Heart left ventricle (tissue), 16 donors: ENCODE measurements around the gene TRUB1. TPM values are rescaled to one million over a fixed set of nuclear protein-coding genes. Genes with fewer than 3 reads are reported as not detected.

Experiments used
- ATAC-seq, 4 donors: fragments of 200-7000 bp; cut with Tn5 transposase; one replicate each; pipeline ENCODE4 v1.9.1; 2020 to 2022; ENCODE audit warnings: moderate library complexity in 4 of 4, mild to moderate bottlenecking in 3 of 4, moderate number of reproducible peaks in 1 of 4
- DNase-seq, 5 donors: peaks; one replicate each; pipeline ENCODE4 v3.0.0-alpha.2; 2020
- H3K27ac ChIP-seq, 12 donors: fragments of 200-600 bp; sonication (generic) in 4 of 12; one replicate each; pipeline versions ENCODE4 v1.5.0 to v1.8.0; 2016 to 2022; ENCODE audit warnings: mild to moderate bottlenecking in 2 of 12
- H3K27me3 ChIP-seq, 9 donors: fragments of 200-600 bp; sonication (generic) in 2 of 9; one replicate each; pipeline versions ENCODE4 v1.5.1 to v1.8.0; 2016 to 2022; ENCODE audit warnings: mild to moderate bottlenecking in 3 of 9
- H3K36me3 ChIP-seq, 9 donors: fragments of 200-600 bp; sonication (generic) in 2 of 9; one replicate each; pipeline versions ENCODE4 v1.5.0 to v1.8.0; 2018 to 2022; ENCODE audit warnings: mild to moderate bottlenecking in 2 of 9
- H3K4me1 ChIP-seq, 12 donors: fragments of 200-600 bp; sonication (generic) in 4 of 12; one replicate each; pipeline versions ENCODE4 v1.5.0 to v1.8.0; 2016 to 2022; ENCODE audit warnings: mild to moderate bottlenecking in 3 of 12
- H3K4me3 ChIP-seq, 12 donors: fragments of 200-600 bp; sonication (generic) in 4 of 12; one replicate each; pipeline versions ENCODE4 v1.5.0 to v1.8.0; 2017 to 2022; ENCODE audit warnings: mild to moderate bottlenecking in 9 of 12, moderate library complexity in 4 of 12
- H3K9me3 ChIP-seq, 12 donors: fragments of 200-600 bp; sonication (generic) in 4 of 12; one replicate each; pipeline versions ENCODE4 v1.5.0 to v1.8.0; 2016 to 2022; ENCODE audit warnings: mild to moderate bottlenecking in 1 of 12
- CTCF ChIP-seq, 12 donors: fragments of 200-600 bp; sonication (generic) in 4 of 12; IDR thresholded peaks; one replicate each; pipeline versions ENCODE4 v1.5.0 to v1.8.0; 2018 to 2022; ENCODE audit warnings: antibody characterized with exemption in 12 of 12, mild to moderate bottlenecking in 5 of 12
- WGBS, 4 donors: extraction: QIAGEN DNeasy Blood & Tissue Kit in 2 of 4; methylation state at CpG; one replicate each; pipeline versions ENCODE4 v1.1.5 to v1.1.7; 2013 to 2018; 5-methylcytosine and 5-hydroxymethylcytosine counted together
- intact Hi-C, 10 donors: fragments of 100-400 bp; cut with DNase I; formaldehyde crosslinking; loops; one replicate each; pipeline versions ENCODE4 v1.11.1 to v1.14.2; 2022
- polyA plus RNA-seq, 2 donors: library from polyadenylated mRNA; stranded (reverse); fragments of 200-250 nt; gene quantifications; one replicate each; pipeline ENCODE4 v1.2.3, GENCODE V29; 2013
- total RNA-seq, 9 donors: library from RNA; depleted of rRNA in 2 of 9; stranded (reverse); fragments of >200 nt in 2 of 9; fragmentation: NEBNext Ultra II Directional in 3 of 9; extraction: Animal tissue kit (Norgen Biotek cat#: 25700) in 3 of 9; gene quantifications; one replicate each; pipeline versions ENCODE4 v1.1.0 to v1.2.4, GENCODE V29; 2016 to 2023
- donor health status: ischemic (EF 13 %, LVEDD 7.1; RV severe dilation, severe dysfunction).
- donor health status: healthy with polysubstance abuse.
- donor health status: DM: no; HTN: yes; CAD: no.
- donor health status: DM: no; HTN: no; CAD: no.
- donor health status: ischemic (EF 25% LVEDD 6.9; RV normal size, moderate dysfunction).
- donor health status: ischemic (EF 25% LVEDD 5.7; RV mildly dilated, moderate dysfunction).
- donor health status: healthy.
- donor health status: DM: yes; HTN: yes; CAD: no.
- donor health status: ischemic (EF 35%, LVEDD 5.7; RV mildly dilated, moderate dysfunction).
- donor health status: nonischemic (EF 11% LVEDD 7.7; RV severe dilation, severe dysfunction).
- donor health status: DM: yes; HTN: yes; CAD: no.
- donor health status: PGD.
- donor health status: ischemic (EF 29% LVEDD 5.4; RV normal size, mild dysfunction).
- donor health status: nonischemic (EF 23%, LVEDD 6.1; RV moderate dilation, normal function).

Gene TRUB1
- total and polyA plus RNA-seq, 11 donors = 4.9 to 31.7 (median 16.1) TPM

- TF ChIP-seq CTCF (IDR thresholded peaks at IDR 0.05) = no peak
- intact Hi-C loops = no loop called here
- WGBS, 4 donors = 87 to 91% (median 89%) methylated on average over 7 of the region's 7 CpGs
These were observed 88.7 kb downstream of the TRUB1 start for GRCh38 chr10:115026746-115027140.

More at GRCh38 chr10:115026746-115027140, 88.7 kb downstream of the TRUB1 start:
- Histone ChIP-seq H3K4me3 (no peak overlapping the region), H3K36me3 (no peaks in the 10 kb centered on the region), H3K27me3 (no peaks in the 10 kb centered on the region), H3K27ac (no peak overlapping the region), H3K9me3 (no peaks in the 10 kb centered on the region), H3K4me1 (no peaks in the 10 kb centered on the region)
- no peak for DNase-seq
- no peak for ATAC-seq

Other genes starting within 250 kb of the TRUB1 start
- gene FHIP2A, start 116.4 kb upstream of the TRUB1 start, total RNA-seq = 10 to 100 TPM; 18.1 to 34.9 (median 28.7) TPM
- 1 to 10 TPM; 4.8 to 9.0 TPM for gene FHIP2A, start 116.4 kb upstream of the TRUB1 start, polyA plus RNA-seq
- gene ATRNL1, start 155.2 kb downstream of the TRUB1 start, total RNA-seq = 10 to 100 TPM in 3 of 9 donors, 1 to 10 TPM in 4, under 1 TPM in 2; 0.13 to 28.5 (median 3.1) TPM
- gene ATRNL1, start 155.2 kb downstream of the TRUB1 start, polyA plus RNA-seq = under 1 TPM; 0.15 to 0.23 TPM